ENCODE results near the gene IRAK1. TPM values are rescaled to one million over a fixed set of nuclear protein-coding genes. Genes with fewer than 3 reads are reported as not detected.

Gene IRAK1
- total and polyA plus RNA-seq, 2 of the 13 experiments (the other 11 are each of a cell fraction or from before 2014, with no cell fraction given), result 57.7 to 77.3 TPM

- no peak for TF ChIP-seq ZNF749 (CRISPR knock-in tag; IDR thresholded peaks at IDR 0.05; ENCODE audit: borderline replicate concordance)
- TF ChIP-seq ZNF543 (CRISPR knock-in tag; IDR thresholded peaks at IDR 0.05), result no peak
- no peak for TF ChIP-seq ZNF75D (CRISPR knock-in tag; IDR thresholded peaks at IDR 0.05; ENCODE audit: borderline replicate concordance)
- TF ChIP-seq DDIT3 (CRISPR knock-in tag; IDR thresholded peaks at IDR 0.05), result no peak
- no peak for TF ChIP-seq BCL3 (CRISPR knock-in tag; IDR thresholded peaks at IDR 0.05)
- no peak for TF ChIP-seq U2AF2 (IDR thresholded peaks at IDR 0.05; ENCODE audit: low read depth, low read length)
- TF ChIP-seq MAFG (CRISPR knock-in tag; IDR thresholded peaks at IDR 0.05), result no peak
- TF ChIP-seq ZMAT5 (CRISPR knock-in tag; IDR thresholded peaks at IDR 0.05; ENCODE audit: borderline replicate concordance, low read depth), result no peak
- no peak for TF ChIP-seq BHLHE40 (IDR thresholded peaks at IDR 0.05; ENCODE audit: low read length)
- TF ChIP-seq ZMYM3 (CRISPR knock-in tag; IDR thresholded peaks at IDR 0.05), result no peak
- TF ChIP-seq ZMYM4 (CRISPR knock-in tag; IDR thresholded peaks at IDR 0.05), result no peak
- no peak for TF ChIP-seq HIC2 (CRISPR knock-in tag; IDR thresholded peaks at IDR 0.05; ENCODE audit: low read depth)
- TF ChIP-seq ZFP1 (CRISPR knock-in tag; IDR thresholded peaks at IDR 0.05), result no peak
- TF ChIP-seq SMC3 (IDR thresholded peaks at IDR 0.05; ENCODE audit: low read length), result peak; percentile 34; the same call in 1 of the 2 replicates
- TF ChIP-seq GMEB1 (CRISPR knock-in tag; IDR thresholded peaks at IDR 0.05; ENCODE audit: borderline replicate concordance), result no peak
- TF ChIP-seq IRF1 (CRISPR knock-in tag; IDR thresholded peaks at IDR 0.05; ENCODE audit: low read depth), result no peak
- no peak for TF ChIP-seq ZNF691 (CRISPR knock-in tag; IDR thresholded peaks at IDR 0.05; ENCODE audit: borderline replicate concordance, low read depth)
- TF ChIP-seq RBFOX2 (IDR thresholded peaks at IDR 0.05; ENCODE audit: low read depth, low read length), result 0 out of 2 replicates have a peak, but pooled peaks have one; percentile 40
- no peak for TF ChIP-seq KLF6 (CRISPR knock-in tag; IDR thresholded peaks at IDR 0.05)
- TF ChIP-seq ZNF775 (CRISPR knock-in tag; IDR thresholded peaks at IDR 0.05; ENCODE audit: borderline replicate concordance), result no peak
- TF ChIP-seq ZBTB1 (CRISPR knock-in tag; IDR thresholded peaks at IDR 0.05; ENCODE audit: borderline replicate concordance), result no peak
These were observed 5.9 kb downstream of the IRAK1 start (continued) for GRCh38 chrX:154013614-154014360.

All from HepG2 (cell line).